T-helper 17 cell (primary cell): Measurements from ENCODE around the gene EFNB3. TPM values are rescaled to one million over a fixed set of nuclear protein-coding genes. Genes with fewer than 3 reads are reported as not detected.

Experiments
- ATAC-seq: fragments of 150-1000 bp; cut with Tn5 transposase; 2 replicates; pipeline ENCODE4 v1.10.0; 2021; ENCODE audit warnings: mild to moderate bottlenecking, moderate library complexity
- DNase-seq, 3 donors: peaks; one replicate each; pipeline versions ENCODE4 v3.0.0 to v3.0.0-alpha.2; 2020 to 2021
- H3K9me3 ChIP-seq: one replicate; pipeline ENCODE4 v1.7.0; 2013; ENCODE audit warnings: low read length, mild to moderate bottlenecking; ENCODE audit not compliant: control insufficient read depth, poor library complexity, severe bottlenecking
- H3K27ac Mint-ChIP-seq: one replicate; pipeline ENCODE4 v1.8.0; 2022; ENCODE audit warnings: mild to moderate bottlenecking, moderate library complexity, mixed read lengths
- H3K27me3 Mint-ChIP-seq: one replicate; pipeline ENCODE4 v1.8.0; 2022; ENCODE audit warnings: mixed read lengths
- H3K36me3 Mint-ChIP-seq: one replicate; pipeline ENCODE4 v1.8.0; 2022; ENCODE audit warnings: low read depth, mixed read lengths
- H3K4me1 Mint-ChIP-seq: one replicate; pipeline ENCODE4 v1.8.0; 2022; ENCODE audit warnings: mild to moderate bottlenecking, mixed read lengths
- H3K4me3 Mint-ChIP-seq: one replicate; pipeline ENCODE4 v1.8.0; 2022; ENCODE audit warnings: mild to moderate bottlenecking, moderate library complexity, mixed read lengths
- total RNA-seq, 4 donors: library from RNA in 2 of 4; stranded (reverse) in 2 of 4; gene quantifications; one replicate each; pipeline ENCODE4 v1.2.3 and lab custom pipeline; 2022 to 2026

Gene EFNB3, protein sequence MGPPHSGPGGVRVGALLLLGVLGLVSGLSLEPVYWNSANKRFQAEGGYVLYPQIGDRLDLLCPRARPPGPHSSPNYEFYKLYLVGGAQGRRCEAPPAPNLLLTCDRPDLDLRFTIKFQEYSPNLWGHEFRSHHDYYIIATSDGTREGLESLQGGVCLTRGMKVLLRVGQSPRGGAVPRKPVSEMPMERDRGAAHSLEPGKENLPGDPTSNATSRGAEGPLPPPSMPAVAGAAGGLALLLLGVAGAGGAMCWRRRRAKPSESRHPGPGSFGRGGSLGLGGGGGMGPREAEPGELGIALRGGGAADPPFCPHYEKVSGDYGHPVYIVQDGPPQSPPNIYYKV
- total RNA-seq (not detected), total RNA-seq (lab: John Stamatoyannopoulos, UW) (0 to 0.12 reads per million in 2 donors)

GRCh38 chr17:7704601-7705268 is at the start of gene EFNB3:
EFNB3 (plus strand) TSS chr17:7705202; CDS start chr17:7705599, 397 bp downstream.
- H3K27me3 Mint-ChIP-seq, result peaks cover 65% of the 10 kb centered on the region

GRCh38 chr17:7655541-7655840 is 49.5 kb upstream of the EFNB3 start:
- Mint-ChIP-seq H3K36me3 (peaks cover under 1% of the 10 kb centered on the region), H3K27ac (no peak overlapping the region), H3K4me1 (peaks cover 10% of the 10 kb centered on the region), H3K4me3 (no peak overlapping the region), H3K27me3 (peaks cover 15% of the 10 kb centered on the region)
- no peak for ATAC-seq
- no peak for DNase-seq
- no peaks in the 10 kb centered on the region for H3K9me3 ChIP-seq

More at GRCh38 chr17:7704601-7705268, at the start of gene EFNB3:
- Mint-ChIP-seq H3K4me3 (peak within 1 kb of the TSS; percentile 82), H3K36me3 (peaks cover 18% of the 10 kb centered on the region), H3K4me1 (peaks cover 15% of the 10 kb centered on the region), H3K27ac (peak within 1 kb of the TSS; percentile 87)
- no peak for DNase-seq
- ATAC-seq, result peak; percentile 35
- no peaks in the 10 kb centered on the region for H3K9me3 ChIP-seq

DNA sequence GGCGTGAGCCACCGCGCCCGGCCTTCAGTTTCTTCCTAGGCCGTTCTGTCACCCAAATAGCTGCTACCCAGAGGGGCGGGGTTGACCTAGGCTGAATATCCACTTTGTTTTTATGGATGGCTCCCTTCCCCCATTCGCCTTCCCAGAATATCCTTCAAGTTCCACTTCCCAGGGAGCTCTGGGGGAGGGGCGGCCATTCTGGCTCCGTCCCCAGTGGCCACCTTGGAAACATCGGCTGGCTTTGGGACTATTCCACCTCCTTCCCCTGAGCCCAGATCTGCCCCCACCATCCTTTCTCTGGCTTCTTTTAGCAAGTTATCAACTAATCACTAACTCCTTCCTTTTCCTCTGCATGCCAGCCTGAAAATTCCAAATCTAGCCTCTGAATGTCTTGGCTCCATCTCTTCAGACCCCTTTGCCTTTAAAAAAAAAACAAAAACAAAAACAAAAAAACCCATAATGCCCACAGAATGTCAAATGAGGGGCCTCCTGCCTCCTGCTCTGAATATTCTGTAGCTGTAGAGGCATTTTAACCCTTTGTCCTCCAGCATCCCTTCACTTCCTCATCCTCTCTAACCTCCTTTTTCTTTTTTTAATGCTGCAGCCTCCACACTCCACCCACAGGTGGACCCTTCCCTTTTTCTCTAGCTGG is 47.9 kb upstream of the EFNB3 start:
- H3K9me3 ChIP-seq, result no peaks in the 10 kb centered on the region
- H3K27me3 Mint-ChIP-seq, result peaks cover 6% of the 10 kb centered on the region
- peaks cover 4% of the 10 kb centered on the region for H3K4me1 Mint-ChIP-seq
- ATAC-seq (no peak), DNase-seq (no peak)
- no peak overlapping the region for H3K4me3 Mint-ChIP-seq
- no peaks in the 10 kb centered on the region for H3K36me3 Mint-ChIP-seq
- no peak overlapping the region for H3K27ac Mint-ChIP-seq

DNA sequence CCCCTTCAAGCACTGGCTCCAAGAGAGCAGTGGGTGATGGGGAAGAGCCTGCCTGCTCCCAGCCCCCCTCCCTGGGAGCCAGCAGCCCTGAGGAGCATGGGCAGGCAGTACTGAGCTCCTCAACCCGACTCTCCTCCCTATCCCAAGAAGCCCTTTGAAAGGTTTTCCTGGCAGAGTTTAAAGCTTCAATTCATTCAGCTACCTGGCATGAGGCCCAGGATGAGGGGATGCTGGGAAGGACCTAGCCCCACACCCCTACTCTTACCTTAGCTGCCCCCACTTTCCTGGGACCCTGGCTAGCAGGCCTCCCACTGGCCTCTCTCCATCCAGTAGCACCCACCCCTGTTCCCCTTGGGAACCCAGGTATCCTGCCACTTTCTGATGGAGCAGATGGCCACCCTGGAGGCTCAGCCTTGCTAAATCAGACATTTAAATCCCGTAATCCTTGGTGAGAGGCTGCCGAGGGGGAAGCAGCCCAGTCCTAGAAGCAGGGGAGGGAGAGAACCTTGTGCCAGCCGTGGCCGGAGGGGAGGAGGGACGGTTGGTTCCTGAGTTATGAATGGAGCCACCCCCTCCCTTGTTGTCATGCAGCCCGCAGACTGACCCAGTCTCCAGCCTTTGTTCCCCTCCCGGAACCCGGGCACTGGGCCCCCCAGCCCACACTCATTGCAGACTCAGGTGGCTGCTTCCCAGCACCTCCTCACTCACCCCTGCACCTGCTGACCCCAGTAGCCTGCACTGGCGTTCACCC is 37.2 kb upstream of the EFNB3 start:
- no peaks in the 10 kb centered on the region for H3K4me1 Mint-ChIP-seq
- H3K9me3 ChIP-seq, result no peaks in the 10 kb centered on the region
- H3K27me3 Mint-ChIP-seq, result no peaks in the 10 kb centered on the region
- H3K36me3 Mint-ChIP-seq, result no peaks in the 10 kb centered on the region
- no peak for ATAC-seq
- H3K4me3 Mint-ChIP-seq, result no peak overlapping the region
- no peak overlapping the region for H3K27ac Mint-ChIP-seq
- DNase-seq, result no peak

- DNase-seq, result no peak
- H3K4me1 Mint-ChIP-seq, result no peaks in the 10 kb centered on the region
- peaks cover 4% of the 10 kb centered on the region for H3K9me3 ChIP-seq
- H3K4me3 Mint-ChIP-seq, result no peak overlapping the region
- ATAC-seq, result no peak
- no peaks in the 10 kb centered on the region for H3K36me3 Mint-ChIP-seq
- H3K27ac Mint-ChIP-seq, result no peak overlapping the region
- no peaks in the 10 kb centered on the region for H3K27me3 Mint-ChIP-seq
These were observed 36.5 kb upstream of the EFNB3 start for GRCh38 chr17:7668482-7668881.

- Mint-ChIP-seq H3K27ac (no peak overlapping the region), H3K27me3 (no peaks in the 10 kb centered on the region)
- ATAC-seq, result no peak
These were observed 31.8 kb upstream of the EFNB3 start for GRCh38 chr17:7673239-7673638.

DNA sequence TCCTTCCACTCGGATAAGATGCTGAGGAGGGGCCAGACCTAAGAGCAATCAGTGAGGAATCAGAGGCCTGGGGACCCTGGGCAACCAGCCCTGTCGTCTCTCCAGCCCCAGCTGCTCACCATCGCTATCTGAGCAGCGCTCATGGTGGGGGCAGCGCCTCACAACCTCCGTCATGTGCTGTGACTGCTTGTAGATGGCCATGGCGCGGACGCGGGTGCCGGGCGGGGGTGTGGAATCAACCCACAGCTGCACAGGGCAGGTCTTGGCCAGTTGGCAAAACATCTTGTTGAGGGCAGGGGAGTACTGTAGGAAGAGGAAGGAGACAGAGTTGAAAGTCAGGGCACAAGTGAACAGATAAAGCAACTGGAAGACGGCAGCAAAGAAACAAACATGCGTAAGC is 30.1 kb upstream of the EFNB3 start:
- Mint-ChIP-seq H3K36me3 (peaks cover 11% of the 10 kb centered on the region), H3K27me3 (no peaks in the 10 kb centered on the region), H3K27ac (no peak overlapping the region), H3K4me3 (no peak overlapping the region), H3K4me1 (peaks cover 10% of the 10 kb centered on the region)
- ATAC-seq (no peak), DNase-seq (no peak)
- H3K9me3 ChIP-seq, result peaks cover 9% of the 10 kb centered on the region

More at GRCh38 chr17:7673239-7673638, 31.8 kb upstream of the EFNB3 start:
- DNase-seq, result no peak
- Mint-ChIP-seq H3K4me3 (no peak overlapping the region), H3K36me3 (peaks cover 11% of the 10 kb centered on the region), H3K4me1 (peaks cover 8% of the 10 kb centered on the region)
- peaks cover 9% of the 10 kb centered on the region for H3K9me3 ChIP-seq

DNA sequence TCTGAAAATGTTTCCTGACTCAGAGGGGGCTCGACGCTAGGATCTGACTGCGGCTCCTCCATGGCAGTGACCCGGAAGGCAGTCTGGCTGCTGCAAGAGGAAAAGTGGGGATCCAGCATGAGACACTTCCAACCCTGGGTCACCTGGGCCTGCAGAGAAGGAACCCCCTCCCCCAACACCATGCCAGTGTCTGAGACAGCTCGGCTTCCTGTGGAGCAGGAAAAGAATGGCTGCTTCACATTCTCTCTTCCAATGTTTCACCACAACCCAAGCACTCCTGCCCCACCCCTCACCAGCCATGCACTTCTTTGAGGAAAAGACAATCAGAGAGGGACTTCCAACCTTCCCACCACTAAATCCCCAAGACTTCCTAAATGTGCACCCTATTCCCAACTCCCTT is 28.5 kb upstream of the EFNB3 start:
- no peak for DNase-seq
- H3K9me3 ChIP-seq, result peaks cover 9% of the 10 kb centered on the region
- H3K36me3 Mint-ChIP-seq, result peaks cover 11% of the 10 kb centered on the region
- H3K27ac Mint-ChIP-seq, result no peak overlapping the region
- peaks cover 14% of the 10 kb centered on the region for H3K4me1 Mint-ChIP-seq
- no peak overlapping the region for H3K4me3 Mint-ChIP-seq
- H3K27me3 Mint-ChIP-seq, result no peaks in the 10 kb centered on the region
- no peak for ATAC-seq

- H3K9me3 ChIP-seq, result peaks cover 9% of the 10 kb centered on the region
- ATAC-seq, result no peak
- H3K27ac Mint-ChIP-seq, result peak overlapping the region; percentile 67
- no peaks in the 10 kb centered on the region for H3K27me3 Mint-ChIP-seq
- H3K36me3 Mint-ChIP-seq, result peaks cover 11% of the 10 kb centered on the region
- peaks cover 14% of the 10 kb centered on the region for H3K4me1 Mint-ChIP-seq
- DNase-seq, result no peak
- H3K4me3 Mint-ChIP-seq, result no peak overlapping the region
These were observed 27.5 kb upstream of the EFNB3 start for GRCh38 chr17:7677388-7678067.

- peak overlapping the region; percentile 100 for H3K27ac Mint-ChIP-seq
- peak overlapping the region; percentile 97 for H3K4me3 Mint-ChIP-seq
- H3K27me3 Mint-ChIP-seq, result no peaks in the 10 kb centered on the region
- H3K9me3 ChIP-seq, result no peaks in the 10 kb centered on the region
- peaks cover 2% of the 10 kb centered on the region for H3K36me3 Mint-ChIP-seq
- H3K4me1 Mint-ChIP-seq, result peaks cover 38% of the 10 kb centered on the region
- DNase-seq (no peak), ATAC-seq (no peak)
These were observed 20.0 kb upstream of the EFNB3 start for GRCh38 chr17:7684851-7685532.

DNA sequence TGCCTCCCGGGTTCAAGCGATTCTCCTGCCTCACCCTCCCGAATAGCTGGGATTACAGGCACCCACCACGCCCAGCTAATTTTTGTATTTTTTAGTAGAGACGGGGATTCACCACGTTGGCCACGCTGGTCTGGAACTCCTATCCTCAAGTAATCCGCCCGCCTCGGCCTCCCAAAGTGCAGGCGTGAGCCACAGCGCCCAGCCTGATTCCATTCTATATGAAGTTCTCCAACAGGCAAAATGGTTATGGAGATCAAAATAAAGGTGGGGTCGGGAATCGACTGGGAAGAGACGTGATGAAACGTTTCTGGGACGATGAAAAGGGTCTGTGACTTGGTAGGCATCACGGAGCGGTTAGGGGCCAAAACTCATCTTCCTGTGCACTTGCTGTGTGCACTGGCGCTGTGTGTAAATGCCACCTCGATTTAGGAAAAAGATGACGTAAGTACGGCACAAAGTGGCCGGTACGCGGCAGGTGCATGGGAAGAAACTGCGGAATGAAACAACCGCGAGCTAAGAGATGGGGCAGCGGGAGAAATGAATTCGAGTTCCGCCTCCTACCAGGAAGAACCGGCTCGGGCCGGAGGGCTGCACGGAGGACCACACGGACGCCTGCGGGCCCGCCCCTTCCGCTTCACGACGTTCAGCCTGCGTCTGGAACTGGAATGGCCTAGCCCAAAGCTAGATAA is 19.3 kb upstream of the EFNB3 start:
- Mint-ChIP-seq H3K36me3 (peaks cover 6% of the 10 kb centered on the region), H3K27ac (peak overlapping the region; percentile 100), H3K27me3 (no peaks in the 10 kb centered on the region), H3K4me3 (peak overlapping the region; percentile 97), H3K4me1 (peaks cover 40% of the 10 kb centered on the region)
- peak; percentile 64 for ATAC-seq
- no peaks in the 10 kb centered on the region for H3K9me3 ChIP-seq
- DNase-seq, result peak; percentile 77 to 83 (median 81)
